ENCODE data around the gene SSUH2.
"Not testable (repeated sequence)": the region's sequence is repeated elsewhere in the genome, so short reads cannot be mapped to it uniquely, and the experiment has no call there.

The SSUH2 gene

GRCh38 chr3:8644748-8645390 is at the start of gene SSUH2:
SSUH2 (minus strand) TSS chr3:8644798; CDS start chr3:8644758, 40 bp downstream.
- no peak for DNase-seq (ENCODE audit: low spot score)

GRCh38 chr3:8691295-8691694 is 46.7 kb upstream of the SSUH2 start:
- DNase-seq (ENCODE audit: low spot score), result not testable (repeated sequence)

GRCh38 chr3:8684992-8685391 is 40.4 kb upstream of the SSUH2 start:
- not testable (repeated sequence) for DNase-seq (ENCODE audit: low spot score)

GRCh38 chr3:8682850-8683574 is 38.4 kb upstream of the SSUH2 start:
- not testable (repeated sequence) for DNase-seq (ENCODE audit: low spot score)

GRCh38 chr3:8681881-8682538 is 37.4 kb upstream of the SSUH2 start:
- DNase-seq (ENCODE audit: low spot score), result not testable (repeated sequence)

DNA sequence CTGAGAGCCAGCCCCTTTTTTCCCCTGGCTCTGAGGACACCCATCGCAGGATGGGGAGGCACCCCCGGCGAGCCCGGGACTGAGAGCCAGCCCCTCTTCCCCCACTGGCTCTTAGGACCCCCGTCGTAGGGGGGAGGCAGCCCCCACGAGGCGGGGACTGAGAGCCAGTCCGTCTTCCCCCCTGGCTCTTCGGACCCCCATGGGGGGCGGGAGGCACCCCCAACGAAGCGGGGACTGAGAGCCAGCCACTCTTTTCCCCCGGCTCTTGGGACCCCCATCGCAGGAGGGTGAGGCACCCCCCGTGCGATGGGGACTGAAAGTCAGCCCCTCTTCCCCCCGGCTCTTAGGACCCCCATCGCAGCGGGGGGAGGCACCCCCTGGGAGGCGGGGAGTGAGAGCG is 36.8 kb upstream of the SSUH2 start:
- DNase-seq (ENCODE audit: low spot score), result no peak

DNA sequence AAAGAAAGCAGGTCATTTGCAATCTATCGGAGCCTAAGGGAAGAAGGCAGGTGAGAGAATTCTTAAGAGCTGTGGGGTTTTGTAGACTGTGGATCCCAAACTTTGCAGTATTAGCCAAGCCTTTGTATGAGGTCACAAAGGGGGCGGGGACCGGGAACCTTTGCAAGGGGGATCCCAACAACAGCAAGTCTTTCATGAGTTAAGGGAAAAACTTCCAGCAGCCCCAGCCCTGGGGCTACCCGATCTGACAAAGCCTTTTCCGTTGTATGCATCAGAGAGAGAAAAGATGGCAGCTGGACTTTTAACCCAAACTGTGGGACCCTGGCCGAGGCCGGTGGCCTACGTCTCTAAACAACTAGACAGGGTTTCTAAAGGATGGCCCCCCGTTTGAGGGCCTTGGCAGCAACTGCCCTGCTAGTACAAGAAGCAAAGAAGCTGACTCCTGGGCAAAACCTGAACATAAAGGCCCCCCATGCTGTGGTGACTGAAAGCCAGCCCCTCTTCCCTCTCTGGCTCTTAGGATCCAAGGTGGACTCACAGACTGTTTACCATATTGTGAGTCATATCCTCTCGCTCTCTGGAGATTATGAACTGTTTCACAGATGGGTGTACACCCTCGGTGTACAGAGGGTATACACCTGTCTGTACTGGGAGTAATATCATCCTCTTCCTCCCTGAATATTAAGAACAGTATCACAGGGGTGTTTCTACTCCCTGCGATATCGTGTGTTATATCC is 35.4 kb upstream of the SSUH2 start:
- DNase-seq (ENCODE audit: low spot score), result not testable (repeated sequence)

DNA sequence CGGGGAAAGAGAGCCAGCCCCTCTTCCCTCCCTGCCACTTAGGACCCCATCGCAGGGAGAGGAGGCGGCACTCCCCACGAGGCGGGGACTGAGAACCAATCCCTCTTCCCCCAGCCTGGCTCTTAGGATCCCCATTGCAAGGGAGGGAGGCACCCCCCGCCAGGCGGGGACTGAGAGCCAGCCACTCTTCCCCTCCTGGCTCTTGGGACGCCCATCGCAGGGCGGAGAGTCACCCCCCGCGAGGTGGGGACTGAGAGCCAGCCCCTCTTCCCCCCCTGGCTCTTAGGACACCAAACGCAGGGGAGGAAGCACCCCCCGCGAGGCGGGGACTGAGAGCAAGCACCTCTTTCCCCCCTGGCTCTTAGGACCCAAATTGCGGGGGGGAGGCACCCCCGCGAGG is 34.2 kb upstream of the SSUH2 start:
- DNase-seq (ENCODE audit: low spot score), result no peak

DNA sequence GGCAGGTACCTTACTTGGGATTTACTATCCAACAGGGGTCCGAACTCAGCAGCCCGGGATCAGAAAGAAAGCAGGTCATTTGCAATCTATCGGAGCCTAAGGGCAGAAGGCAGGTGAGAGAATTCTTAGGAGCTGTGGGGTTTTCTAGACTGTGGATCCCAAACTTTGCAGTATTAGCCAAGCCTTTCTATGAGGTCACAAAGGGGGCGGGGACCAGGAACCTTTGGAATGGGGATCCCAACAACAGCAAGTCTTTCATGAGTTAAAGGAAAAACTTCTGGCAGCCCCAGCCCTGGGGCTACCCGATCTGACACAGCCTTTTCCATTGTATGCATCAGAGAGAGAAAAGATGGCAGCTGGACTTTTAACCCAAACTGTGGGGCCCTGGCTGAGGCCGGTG is 32.7 kb upstream of the SSUH2 start:
- not testable (repeated sequence) for DNase-seq (ENCODE audit: low spot score)

- not testable (repeated sequence) for DNase-seq (ENCODE audit: low spot score)
Measured at GRCh38 chr3:8675591-8675990, 31.0 kb upstream of the SSUH2 start.

GRCh38 chr3:8673083-8673737 is 28.6 kb upstream of the SSUH2 start:
- DNase-seq (ENCODE audit: low spot score), result no peak

DNA sequence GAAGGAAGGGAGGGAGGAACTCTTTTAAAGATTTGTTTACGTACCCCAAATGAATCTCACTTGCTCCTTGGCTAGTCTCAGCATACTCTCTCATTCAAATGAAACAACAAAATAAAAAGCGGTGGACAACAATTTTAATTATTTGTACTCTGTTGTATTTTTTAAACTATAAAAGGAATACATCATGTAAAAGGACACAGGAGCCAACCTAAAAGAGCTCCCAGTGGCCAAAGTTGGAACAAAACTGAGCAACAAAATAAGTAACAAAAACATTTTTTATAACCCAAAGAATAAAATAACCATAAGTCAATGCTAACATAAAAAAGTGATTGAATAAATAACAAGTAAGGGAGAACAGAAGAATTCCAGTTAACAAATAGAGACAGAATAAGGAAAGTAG is 24.4 kb upstream of the SSUH2 start:
- DNase-seq (ENCODE audit: low spot score), result no peak

DNA sequence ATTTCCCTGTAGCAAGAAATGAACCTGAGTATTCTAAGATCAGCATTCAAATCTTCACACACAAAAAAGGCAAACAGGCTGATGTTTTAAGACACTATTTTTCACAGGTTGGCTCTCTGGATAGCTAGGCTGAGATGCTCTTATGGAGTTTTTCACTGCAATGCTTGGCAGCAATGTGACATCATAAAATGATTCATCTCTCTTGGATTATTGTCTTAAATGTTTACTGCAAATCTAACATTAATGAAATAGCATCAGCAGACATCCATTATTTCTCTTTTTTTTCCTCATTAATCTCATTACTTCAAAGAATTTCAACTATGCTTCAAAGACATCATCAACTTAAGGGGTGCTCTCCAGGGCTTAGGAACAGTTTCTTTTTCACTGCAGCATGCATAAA is 23.6 kb upstream of the SSUH2 start:
- no peak for DNase-seq (ENCODE audit: low spot score)

- DNase-seq (ENCODE audit: low spot score), result no peak
Measured at GRCh38 chr3:8667463-8668091, 23.0 kb upstream of the SSUH2 start.

DNA sequence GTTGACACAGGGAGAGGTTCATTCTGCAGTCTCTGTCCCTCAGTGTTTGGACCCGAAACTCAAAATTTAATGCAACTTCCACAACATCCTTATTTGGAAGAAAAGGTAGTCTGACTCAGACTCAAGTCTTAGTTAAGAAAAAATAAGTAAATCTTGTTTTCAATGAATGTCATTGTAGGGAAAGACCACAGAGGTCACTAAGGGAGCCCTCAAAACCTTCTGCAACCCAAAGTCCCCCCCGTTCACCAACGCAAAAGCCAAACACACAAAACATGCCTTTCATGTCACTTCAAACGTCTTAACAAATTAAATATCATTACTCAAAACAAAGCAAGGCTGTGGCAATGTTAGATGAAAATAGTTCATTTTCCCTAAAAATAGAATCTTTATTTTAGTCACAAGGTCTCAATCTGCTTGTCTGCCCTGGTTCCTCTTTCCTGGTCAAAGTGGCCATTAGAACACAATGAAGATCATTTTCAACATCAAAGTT is 20.9 kb upstream of the SSUH2 start:
- no peak for DNase-seq (ENCODE audit: low spot score)

- peak; percentile 64 for DNase-seq (ENCODE audit: low spot score)
Measured at GRCh38 chr3:8663177-8664061, 18.8 kb upstream of the SSUH2 start.

DNA sequence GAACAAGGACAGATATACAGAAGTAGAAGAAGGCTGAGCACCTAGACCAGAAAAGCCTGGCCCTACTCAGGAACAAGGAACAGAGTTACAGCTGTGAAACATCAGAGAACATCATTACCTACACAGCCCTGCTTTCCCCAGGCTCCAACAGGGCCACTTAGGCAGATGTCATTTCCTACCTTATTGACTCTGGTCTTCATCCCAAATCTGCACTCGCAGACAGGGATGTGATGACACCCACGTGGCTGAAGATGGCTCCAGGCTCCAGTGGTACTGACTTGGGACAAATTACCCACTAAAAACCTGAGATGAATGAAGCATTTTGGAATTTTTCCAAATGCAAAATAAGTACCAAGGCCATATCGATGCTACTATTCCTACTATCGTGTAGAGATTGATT is 18.0 kb upstream of the SSUH2 start:
- DNase-seq (ENCODE audit: low spot score), result no peak

DNA sequence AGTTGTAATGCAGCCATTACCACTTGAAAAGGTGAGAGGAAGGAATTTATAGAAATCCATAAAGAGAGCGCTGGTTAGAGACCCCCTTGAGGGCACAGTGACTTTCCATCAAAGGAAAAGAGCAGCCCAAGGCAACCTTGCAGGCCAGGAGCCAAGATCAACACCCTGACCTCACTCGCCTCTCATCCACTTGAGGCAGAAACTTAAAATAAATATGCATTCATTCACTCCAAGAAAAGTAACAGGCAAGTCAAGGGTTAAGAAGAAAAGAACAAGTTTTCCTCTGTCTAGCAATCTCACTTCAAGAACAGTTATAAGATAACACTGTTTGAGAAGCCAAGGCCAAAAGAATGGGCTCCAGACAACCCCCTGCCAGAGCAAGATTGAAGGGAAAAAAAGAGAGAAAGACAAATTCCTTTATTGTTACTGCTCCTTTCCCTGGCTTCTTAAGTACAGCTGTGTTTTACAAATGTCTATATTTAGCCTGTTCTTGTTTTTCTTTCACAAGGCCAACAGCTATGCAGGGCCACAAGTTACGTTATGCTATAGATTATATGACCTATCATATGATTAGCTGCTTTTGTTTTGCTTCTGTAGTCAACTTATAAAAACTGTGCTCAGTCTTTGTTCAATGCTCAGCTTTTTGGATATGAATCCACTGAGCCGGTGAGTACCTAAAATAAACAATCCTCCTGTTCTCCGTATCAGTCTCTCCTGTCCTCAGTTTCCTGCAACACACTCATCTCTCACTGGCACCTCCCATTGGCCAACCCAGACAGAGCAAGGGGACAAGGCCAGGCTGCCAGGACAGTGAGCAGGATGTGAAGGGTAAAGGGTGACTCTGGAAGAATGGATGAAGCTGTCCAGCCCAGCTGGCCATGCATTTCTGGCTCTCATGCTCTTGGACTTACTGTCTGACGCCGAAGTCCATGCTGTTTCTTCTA is 15.8 kb upstream of the SSUH2 start:
- peak; percentile 57 for DNase-seq (ENCODE audit: low spot score)

- DNase-seq (ENCODE audit: low spot score), result no peak
Measured at GRCh38 chr3:8659242-8659641, 14.6 kb upstream of the SSUH2 start.

All from hepatic stellate cell (primary cell).